ACHN (cell line): Measurements from ENCODE around the gene CCNF.

ENCODE experiments used
- DNase-seq: peaks from one replicate; pipeline ENCODE4 v3.0.0-alpha.2; 2015
- in situ Hi-C: cut with HindIII; loops from 2 replicates; pipeline ENCODE4 v1.10.0; 2017; ENCODE audit warnings: low sequenced_read_pairs, low pct_ligation_motif_present, low pct_unique_long_range_greater_than_20kb

CCNF gene

DNA sequence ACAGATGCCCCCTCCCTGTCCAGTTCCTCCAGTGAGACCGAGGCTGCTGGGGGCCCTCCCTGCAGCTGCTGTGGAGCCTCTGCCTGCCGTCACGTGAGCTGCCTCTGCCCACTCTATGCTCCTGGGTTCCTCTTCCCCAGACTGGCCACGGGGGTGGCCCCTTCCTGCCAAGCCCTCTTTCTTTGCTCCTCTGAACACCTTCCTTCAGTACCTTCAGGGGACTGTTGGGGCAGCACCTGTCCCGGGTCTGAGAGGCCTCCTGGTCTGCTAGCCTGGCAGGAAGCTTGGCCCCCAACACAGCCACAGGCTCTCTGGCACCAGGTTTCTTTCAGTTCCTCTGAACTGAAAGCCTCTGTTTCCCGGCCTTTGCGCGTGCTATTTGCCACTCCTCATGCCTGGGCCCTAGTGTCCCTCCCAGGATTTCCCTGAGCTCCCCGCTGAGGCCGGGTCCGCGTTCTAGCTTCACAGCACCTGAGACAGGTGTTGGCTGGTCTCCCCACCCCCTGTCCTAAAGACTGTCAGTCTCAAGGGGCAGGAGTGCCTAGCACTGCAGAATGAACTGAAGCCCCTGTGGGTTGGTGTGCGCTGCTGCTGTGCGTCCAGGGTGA is 77.9 kb downstream of the CCNF start:
- in situ Hi-C loops = no loop called here

GRCh38 chr16:2507665-2508064 is 78.4 kb downstream of the CCNF start:
- no peak for DNase-seq
- in situ Hi-C loops = no loop called here

More for the DNA sequence above, 77.9 kb downstream of the CCNF start:
- no peak for DNase-seq
